BLaER1 (cell line): Measurements from ENCODE around the gene BOD1.

Source experiments
- H3K27ac ChIP-seq: shearing (Covaris generic); formaldehyde crosslinking; 2 replicates; pipeline ENCODE4 v1.8.1; 2022
- H3K27me3 ChIP-seq: shearing (Covaris generic); formaldehyde crosslinking; 2 replicates; pipeline ENCODE4 v1.8.1; 2022
- H3K36me3 ChIP-seq: shearing (Covaris generic); formaldehyde crosslinking; 2 replicates; pipeline ENCODE4 v1.8.1; 2022
- H3K4me1 ChIP-seq: shearing (Covaris generic); formaldehyde crosslinking; 2 replicates; pipeline ENCODE4 v1.8.1; 2022
- H3K4me2 ChIP-seq: shearing (Covaris generic); formaldehyde crosslinking; 2 replicates; pipeline ENCODE4 v1.8.1; 2022
- H3K4me3 ChIP-seq: shearing (Covaris generic); formaldehyde crosslinking; 2 replicates; pipeline ENCODE4 v1.8.1; 2022
- H3K9ac ChIP-seq: shearing (Covaris generic); formaldehyde crosslinking; 2 replicates; pipeline ENCODE4 v1.8.1; 2022
- H3K9me3 ChIP-seq: shearing (Covaris generic); formaldehyde crosslinking; 2 replicates; pipeline ENCODE4 v1.8.1; 2022
- H4K20me1 ChIP-seq: shearing (Covaris generic); formaldehyde crosslinking; 2 replicates; pipeline ENCODE4 v1.8.1; 2022
- Cebpa-rat ChIP-seq: shearing (Covaris generic); IDR thresholded peaks from 2 replicates; pipeline ENCODE4 v1.8.1; 2022

The BOD1 gene

DNA sequence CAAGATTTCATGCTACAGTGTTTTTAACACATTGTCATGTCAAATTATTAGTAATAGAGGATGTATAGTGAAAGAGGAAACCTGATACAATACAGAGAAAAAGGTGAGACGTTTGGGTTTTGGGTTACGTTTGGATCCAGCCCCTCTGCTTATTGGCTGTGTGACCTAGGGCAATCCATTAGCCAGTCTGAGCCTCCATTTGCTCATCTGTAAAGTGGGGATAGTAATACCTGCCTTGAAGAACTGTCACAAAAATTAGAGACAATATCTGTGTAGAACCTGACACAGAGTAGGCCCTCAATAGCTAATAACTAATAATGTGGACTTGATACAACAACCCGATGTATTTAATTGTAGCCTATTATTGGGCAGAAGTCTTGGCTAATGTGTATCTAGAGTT lies 4.3 kb upstream of the BOD1 start:
- Histone ChIP-seq H3K27ac (no peak overlapping the region), H3K9me3 (no peaks in the 10 kb centered on the region), H3K4me2 (no peak overlapping the region), H3K9ac (no peak overlapping the region), H3K27me3 (no peaks in the 10 kb centered on the region), H3K4me1 (peaks cover 4% of the 10 kb centered on the region), H3K36me3 (no peaks in the 10 kb centered on the region), H3K4me3 (no peak overlapping the region), H4K20me1 (no peaks in the 10 kb centered on the region)
- no peak for TF ChIP-seq Cebpa-rat

DNA sequence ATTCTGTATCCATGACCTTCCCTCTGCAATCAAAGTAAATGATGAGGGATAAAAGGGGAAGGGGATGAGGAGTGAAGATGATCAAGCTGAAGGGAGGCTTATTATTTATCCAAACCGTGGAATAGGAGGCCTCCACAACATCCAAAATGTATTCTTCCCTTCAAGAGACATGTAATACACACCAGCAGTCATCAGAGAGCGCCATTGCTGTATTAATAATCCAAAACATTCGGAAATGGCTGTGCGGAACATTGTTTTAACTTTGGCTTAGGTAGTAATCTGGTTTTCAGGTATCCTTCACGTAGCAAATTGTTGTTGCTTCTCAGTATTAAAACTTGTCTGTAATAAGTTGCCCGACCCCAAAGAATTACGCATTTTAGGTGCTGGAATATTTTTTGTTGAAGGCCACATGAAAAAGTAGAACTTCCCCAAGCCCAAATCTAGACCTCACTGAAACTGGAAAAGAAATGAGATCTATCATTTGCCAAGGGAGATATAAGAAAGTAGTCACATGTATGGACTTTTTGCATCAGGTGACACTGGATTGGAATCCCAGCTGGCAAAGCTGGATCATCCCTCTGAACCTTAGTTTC lies 2.6 kb upstream of the BOD1 start:
- no peak overlapping the region for H3K4me3 ChIP-seq
- H3K9me3 ChIP-seq, result no peaks in the 10 kb centered on the region
- H3K27me3 ChIP-seq, result no peaks in the 10 kb centered on the region
- H4K20me1 ChIP-seq, result peaks cover 17% of the 10 kb centered on the region
- H3K27ac ChIP-seq, result no peak overlapping the region
- H3K9ac ChIP-seq, result no peak overlapping the region
- peaks cover 20% of the 10 kb centered on the region for H3K4me1 ChIP-seq
- no peak for TF ChIP-seq Cebpa-rat
- H3K4me2 ChIP-seq, result no peak overlapping the region
- H3K36me3 ChIP-seq, result peaks cover 7% of the 10 kb centered on the region

DNA sequence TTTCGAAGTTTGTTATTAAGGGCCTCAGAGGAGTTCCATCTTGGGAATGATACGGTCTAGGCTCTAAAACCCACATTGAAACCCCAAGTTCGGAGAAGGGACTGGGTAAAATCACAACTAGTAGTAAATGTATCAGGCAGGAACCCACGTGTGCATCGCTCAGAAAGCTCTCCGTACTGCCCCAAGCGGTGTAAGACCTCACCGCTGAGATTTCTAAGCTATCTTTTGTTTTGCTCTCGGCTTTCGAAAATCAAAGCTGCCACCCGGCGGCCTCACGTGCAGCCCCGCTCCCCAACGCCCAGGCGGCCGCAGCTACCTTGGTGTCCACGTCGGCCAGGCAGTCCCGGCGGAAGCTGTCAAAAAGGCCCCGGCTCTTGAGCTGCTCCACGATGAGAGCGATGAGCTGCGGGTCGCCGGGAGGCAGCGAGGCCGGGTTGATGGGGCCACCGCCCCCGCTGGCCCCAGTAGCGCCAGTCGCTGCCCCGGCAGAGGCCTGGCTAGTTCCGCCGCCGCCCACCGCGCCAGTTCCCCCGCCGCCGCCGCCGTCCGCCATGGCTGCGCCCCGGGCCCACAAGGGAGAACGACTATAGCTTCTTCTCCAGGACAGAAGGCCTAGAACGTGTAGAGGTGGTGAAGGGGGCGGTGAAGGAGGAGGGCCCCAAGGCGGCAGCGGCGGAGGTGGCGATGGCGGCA lies 420 bp downstream of the BOD1 start:
- no peak for TF ChIP-seq Cebpa-rat
- Histone ChIP-seq H3K9me3 (no peaks in the 10 kb centered on the region), H3K4me3 (peak overlapping the region; percentile 81), H3K4me1 (peaks cover 26% of the 10 kb centered on the region), H3K27me3 (no peaks in the 10 kb centered on the region), H3K9ac (peak overlapping the region; percentile 94), H3K4me2 (peak overlapping the region; percentile 93), H3K36me3 (peaks cover 37% of the 10 kb centered on the region), H3K27ac (peak overlapping the region; percentile 93), H4K20me1 (peaks cover 47% of the 10 kb centered on the region)

DNA sequence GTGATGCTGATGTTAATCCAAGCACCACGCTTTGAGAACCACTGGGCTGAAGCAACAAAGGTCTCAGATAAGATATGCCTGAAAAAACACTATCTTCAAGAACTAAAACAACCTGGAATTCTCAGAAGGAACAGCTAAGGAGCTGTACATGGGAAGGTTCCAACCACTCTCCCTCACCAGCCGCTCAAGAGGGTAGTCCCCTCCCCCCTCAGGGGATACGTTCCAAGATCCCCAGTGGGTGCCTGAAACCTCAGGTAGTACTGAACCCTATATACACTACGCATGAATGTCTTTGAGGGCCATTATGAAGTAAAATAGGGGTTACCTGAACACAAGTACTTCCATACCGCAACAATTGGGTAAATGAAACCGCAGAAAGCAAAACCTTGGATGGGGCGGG lies 1.9 kb downstream of the BOD1 start:
- Histone ChIP-seq H3K4me1 (peaks cover 26% of the 10 kb centered on the region), H3K9me3 (no peaks in the 10 kb centered on the region), H3K4me2 (peak overlapping the region; percentile 93), H3K27ac (no peak overlapping the region), H3K4me3 (peak overlapping the region; percentile 81; the same call in 1 of the 2 replicates), H3K27me3 (no peaks in the 10 kb centered on the region), H3K9ac (no peak overlapping the region), H3K36me3 (peaks cover 51% of the 10 kb centered on the region), H4K20me1 (peaks cover 61% of the 10 kb centered on the region)
- no peak for TF ChIP-seq Cebpa-rat

DNA sequence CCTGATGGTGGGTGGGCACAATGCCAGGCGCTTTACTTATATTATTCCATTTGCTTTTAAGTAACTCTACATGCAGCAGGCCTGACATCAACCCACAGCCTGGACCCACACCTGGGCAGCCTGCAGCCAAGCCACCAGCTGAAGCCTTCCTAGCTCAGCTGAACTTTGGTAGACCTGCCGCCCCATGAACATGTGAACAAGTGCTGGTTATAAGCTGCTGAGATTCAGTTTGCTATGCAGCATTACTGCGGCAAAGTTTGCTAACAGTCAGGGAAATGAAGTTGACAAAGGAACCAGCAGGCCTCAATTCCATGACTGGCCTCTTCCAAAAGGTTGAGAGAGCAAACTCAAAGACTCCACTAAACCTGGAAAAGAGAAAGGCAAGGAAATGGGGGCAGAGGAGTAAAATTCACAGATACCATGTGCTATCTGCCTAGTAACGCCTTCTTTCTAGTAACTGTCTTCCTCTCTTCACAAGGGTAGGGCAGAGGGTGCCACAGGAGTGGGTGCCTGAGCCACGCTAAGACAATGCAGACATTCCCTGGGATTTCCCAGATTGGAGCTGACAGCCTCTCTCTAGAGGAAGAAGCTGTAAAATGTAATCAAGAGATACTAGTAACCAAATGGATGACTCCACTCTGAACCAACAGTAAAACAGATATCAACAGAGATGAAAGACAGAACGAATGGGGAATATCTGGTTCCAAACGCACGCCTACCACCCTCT lies 2.9 kb downstream of the BOD1 start:
- Histone ChIP-seq H3K4me2 (peak overlapping the region; percentile 93; the same call in 1 of the 2 replicates), H3K9ac (no peak overlapping the region), H3K27ac (no peak overlapping the region), H3K9me3 (no peaks in the 10 kb centered on the region), H3K36me3 (peaks cover 61% of the 10 kb centered on the region), H4K20me1 (peaks cover 71% of the 10 kb centered on the region), H3K4me1 (peaks cover 26% of the 10 kb centered on the region), H3K27me3 (no peaks in the 10 kb centered on the region), H3K4me3 (no peak overlapping the region)
- TF ChIP-seq Cebpa-rat, result no peak

- H3K27ac ChIP-seq, result no peak overlapping the region
- H3K4me2 ChIP-seq, result no peak overlapping the region
- H3K4me1 ChIP-seq, result peaks cover 26% of the 10 kb centered on the region
- H3K4me3 ChIP-seq, result no peak overlapping the region
- peaks cover 68% of the 10 kb centered on the region for H3K36me3 ChIP-seq
- H3K27me3 ChIP-seq, result no peaks in the 10 kb centered on the region
- no peak for TF ChIP-seq Cebpa-rat
- H3K9ac ChIP-seq, result no peak overlapping the region
- H3K9me3 ChIP-seq, result no peaks in the 10 kb centered on the region
- H4K20me1 ChIP-seq, result peaks cover 78% of the 10 kb centered on the region
Observed at GRCh38 chr5:173612948-173613347, 3.5 kb downstream of the BOD1 start.

DNA sequence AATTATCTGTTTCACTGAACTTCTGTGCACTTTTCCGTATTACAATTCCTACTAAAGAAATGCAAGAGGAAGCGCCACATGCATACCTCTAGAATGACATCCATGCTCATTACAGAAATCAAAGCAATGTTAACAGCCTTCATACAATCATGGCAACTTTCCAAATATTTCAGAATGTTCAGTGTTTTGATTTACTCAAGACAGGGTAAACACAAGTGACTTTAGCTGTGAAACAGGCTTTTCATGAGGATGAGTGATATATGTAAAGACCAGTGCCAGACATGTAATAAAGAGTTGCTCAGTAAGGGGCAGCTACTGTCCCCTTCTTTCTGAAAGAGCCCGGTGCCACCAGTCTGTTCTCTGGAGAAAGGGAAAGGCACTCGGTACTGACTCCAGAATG lies 4.7 kb downstream of the BOD1 start:
- Histone ChIP-seq H3K4me2 (no peak overlapping the region), H3K9me3 (no peaks in the 10 kb centered on the region), H3K27ac (no peak overlapping the region), H3K9ac (no peak overlapping the region), H3K4me3 (no peak overlapping the region), H3K27me3 (no peaks in the 10 kb centered on the region), H3K36me3 (peaks cover 80% of the 10 kb centered on the region), H3K4me1 (peaks cover 22% of the 10 kb centered on the region), H4K20me1 (peaks cover 90% of the 10 kb centered on the region)
- no peak for TF ChIP-seq Cebpa-rat

DNA sequence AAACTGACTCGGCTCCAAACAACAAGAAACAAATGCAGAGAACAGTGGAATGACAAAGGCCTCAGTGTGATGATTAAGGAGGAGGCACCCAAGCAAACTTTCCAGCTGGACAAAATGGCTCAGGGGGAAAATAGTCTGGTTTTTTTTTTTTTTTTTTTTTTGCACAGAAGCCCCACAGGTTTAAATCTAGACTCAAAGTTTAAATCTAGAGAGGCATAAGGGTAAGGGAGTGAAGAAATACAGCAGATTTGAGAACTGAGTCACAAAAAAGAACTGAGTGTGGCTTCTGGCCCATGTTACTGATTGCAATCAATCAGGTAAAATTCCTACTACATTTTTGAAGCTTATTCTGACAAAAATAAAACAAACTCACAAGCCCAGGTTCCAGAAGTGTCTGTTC lies 12.3 kb downstream of the BOD1 start:
- Histone ChIP-seq H3K9ac (no peak overlapping the region), H3K4me1 (peaks cover 21% of the 10 kb centered on the region), H3K36me3 (peaks cover 63% of the 10 kb centered on the region), H3K4me2 (no peak overlapping the region), H4K20me1 (peaks cover 59% of the 10 kb centered on the region), H3K9me3 (no peaks in the 10 kb centered on the region), H3K4me3 (no peak overlapping the region), H3K27ac (no peak overlapping the region), H3K27me3 (no peaks in the 10 kb centered on the region)
- TF ChIP-seq Cebpa-rat, result no peak

DNA sequence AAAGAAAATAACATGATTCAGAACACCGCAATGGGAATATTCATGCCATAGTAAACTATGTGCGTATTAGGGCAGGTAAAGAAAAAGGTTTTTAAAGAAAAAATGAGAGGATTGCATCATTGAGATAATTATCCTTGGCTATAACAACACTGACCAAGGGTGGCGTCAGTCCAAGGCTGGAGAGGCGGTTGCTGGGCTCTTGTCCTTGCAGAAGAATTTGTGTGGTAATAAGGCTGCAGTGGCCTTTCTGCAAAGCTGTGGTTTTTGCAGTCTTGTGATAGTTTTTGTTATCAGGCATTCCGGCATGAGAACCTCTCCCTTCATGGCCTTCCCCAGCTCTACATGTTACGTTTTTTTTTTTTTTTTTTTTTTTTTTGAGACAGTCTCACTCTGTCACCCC lies 14.0 kb downstream of the BOD1 start:
- Histone ChIP-seq H4K20me1 (peaks cover 50% of the 10 kb centered on the region), H3K9me3 (no peaks in the 10 kb centered on the region), H3K27me3 (no peaks in the 10 kb centered on the region), H3K27ac (no peak overlapping the region), H3K36me3 (peaks cover 55% of the 10 kb centered on the region), H3K4me2 (0 out of 2 replicates have a peak overlapping the region, but pooled peaks have one; percentile 65), H3K9ac (no peak overlapping the region), H3K4me1 (peaks cover 21% of the 10 kb centered on the region), H3K4me3 (no peak overlapping the region)
- TF ChIP-seq Cebpa-rat, result no peak

DNA sequence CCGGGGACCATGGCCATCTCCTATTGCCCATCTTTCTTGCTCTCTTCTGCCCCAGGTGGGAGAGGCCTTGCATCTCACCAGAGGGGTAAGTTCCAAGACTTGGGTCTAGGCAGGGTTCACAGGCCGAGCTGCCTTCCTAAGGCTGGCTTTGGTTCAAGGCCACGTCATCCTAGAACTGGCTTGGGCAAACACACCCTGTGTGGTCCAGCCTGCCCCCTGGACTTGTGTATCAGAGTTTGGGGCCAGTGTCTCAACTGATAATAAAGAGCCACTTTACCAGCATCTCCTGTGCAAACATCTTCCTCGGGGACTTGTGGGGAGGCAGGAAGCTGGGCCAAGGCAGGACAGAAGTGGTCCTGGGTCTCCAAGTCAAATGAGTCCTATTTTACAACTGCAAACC lies 17.8 kb downstream of the BOD1 start:
- Histone ChIP-seq H4K20me1 (peaks cover 31% of the 10 kb centered on the region; the same call in 1 of the 2 replicates), H3K4me3 (no peak overlapping the region), H3K36me3 (peaks cover 23% of the 10 kb centered on the region), H3K9me3 (peaks cover 9% of the 10 kb centered on the region), H3K27ac (no peak overlapping the region), H3K27me3 (no peaks in the 10 kb centered on the region), H3K4me2 (no peak overlapping the region), H3K4me1 (peaks cover 21% of the 10 kb centered on the region), H3K9ac (no peak overlapping the region)
- TF ChIP-seq Cebpa-rat, result no peak
